Caki2 (cell line): Measurements from ENCODE around the gene CRMP1. TPM values are rescaled to one million over a fixed set of nuclear protein-coding genes. Genes with fewer than 3 reads are reported as not detected.

Source experiments
- DNase-seq: peaks from one replicate; pipeline ENCODE4 v3.0.0-alpha.2; 2015; ENCODE audit warnings: low read depth
- in situ Hi-C: cut with HindIII; loops from 2 replicates; pipeline ENCODE4 v1.10.0; 2016; ENCODE audit warnings: low sequenced_read_pairs, low pct_unique_long_range_greater_than_20kb, mixed read lengths
- total RNA-seq: library from RNA; depleted of rRNA; stranded (reverse); fragments of >200 nt; shearing (Covaris generic); gene quantifications from 2 replicates; pipeline ENCODE4 v1.2.3, GENCODE V29; 2014; ENCODE audit warnings: low replicate concordance

CRMP1 gene
- total RNA-seq, 1 experiment from 2014 or later = not detected

DNA sequence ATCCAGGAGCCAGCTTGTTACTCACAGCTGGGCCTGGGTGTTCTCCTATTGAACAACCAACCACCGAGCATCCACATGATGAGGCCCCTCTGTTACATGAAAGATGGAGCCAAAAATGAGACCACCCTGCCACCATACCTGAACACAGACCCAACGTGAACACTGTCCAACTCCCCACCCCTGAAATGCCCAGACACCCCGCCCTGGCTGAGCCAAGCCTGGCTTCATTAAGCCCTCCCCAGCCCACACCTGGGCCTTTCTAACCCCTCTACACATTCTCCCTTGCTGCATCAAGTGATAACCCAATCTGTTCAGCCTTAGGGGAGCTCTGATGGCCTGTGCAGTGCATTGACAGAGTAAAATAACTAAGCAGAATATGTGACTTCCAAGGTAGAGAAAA is 101.2 kb downstream of the CRMP1 start:
- DNase-seq = no peak
- in situ Hi-C loops = no loop called here

DNA sequence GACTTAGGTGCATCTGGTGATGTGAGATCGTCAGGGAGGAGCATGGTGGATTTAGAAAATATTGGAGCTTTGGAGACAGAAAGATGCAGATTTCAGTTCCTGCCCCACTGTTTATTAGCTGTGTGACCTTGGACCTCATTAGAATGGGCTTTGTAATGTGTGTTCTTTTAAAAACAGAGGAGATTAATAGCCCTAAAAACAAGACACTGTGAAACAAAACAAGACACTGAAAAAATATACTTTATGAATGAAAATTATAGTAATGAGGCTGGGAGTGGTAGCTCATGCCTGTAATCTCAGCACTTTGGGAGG is 102.4 kb downstream of the CRMP1 start:
- in situ Hi-C loops = no loop called here
- no peak for DNase-seq

DNA sequence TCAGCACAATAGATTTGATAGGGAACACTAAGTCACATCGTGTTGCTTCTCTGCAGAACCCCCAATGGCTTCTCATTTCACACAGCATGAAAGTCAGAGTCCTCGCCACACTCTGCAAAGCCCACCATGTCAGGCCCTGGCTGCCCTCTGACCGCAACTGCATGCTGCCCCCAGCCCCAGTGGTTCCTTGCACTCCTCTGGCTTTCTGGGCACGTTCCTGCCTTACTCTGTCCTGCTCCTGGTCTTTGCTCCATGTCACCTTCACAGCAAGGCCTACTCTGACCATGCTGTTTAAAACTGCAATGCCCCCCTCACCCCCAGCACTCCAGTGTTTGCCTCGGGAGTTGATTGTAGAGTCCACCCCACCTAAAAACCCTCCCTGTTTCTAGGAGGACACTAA is 103.7 kb downstream of the CRMP1 start:
- in situ Hi-C loops = no loop called here
- no peak for DNase-seq

DNA sequence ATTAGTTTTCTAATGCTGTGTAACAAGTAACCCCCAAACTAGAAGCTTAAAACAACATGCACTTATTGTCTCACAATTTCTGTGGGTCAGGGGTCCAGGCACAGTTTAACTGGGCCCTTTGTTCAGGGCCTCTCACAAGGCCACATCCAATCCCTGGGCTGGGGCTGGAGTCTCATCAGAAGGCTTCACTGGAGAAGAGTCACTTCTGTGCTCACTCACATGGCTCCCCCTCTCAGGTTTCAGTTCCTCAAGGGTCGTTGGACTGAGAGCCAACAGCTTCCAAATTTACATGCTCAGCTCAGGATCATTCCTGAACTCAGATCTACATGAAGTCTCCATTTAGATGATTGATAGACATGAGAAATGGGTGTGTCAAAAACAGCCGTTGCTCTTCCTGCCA is 104.7 kb downstream of the CRMP1 start:
- in situ Hi-C loops = no loop called here
- DNase-seq = no peak

DNA sequence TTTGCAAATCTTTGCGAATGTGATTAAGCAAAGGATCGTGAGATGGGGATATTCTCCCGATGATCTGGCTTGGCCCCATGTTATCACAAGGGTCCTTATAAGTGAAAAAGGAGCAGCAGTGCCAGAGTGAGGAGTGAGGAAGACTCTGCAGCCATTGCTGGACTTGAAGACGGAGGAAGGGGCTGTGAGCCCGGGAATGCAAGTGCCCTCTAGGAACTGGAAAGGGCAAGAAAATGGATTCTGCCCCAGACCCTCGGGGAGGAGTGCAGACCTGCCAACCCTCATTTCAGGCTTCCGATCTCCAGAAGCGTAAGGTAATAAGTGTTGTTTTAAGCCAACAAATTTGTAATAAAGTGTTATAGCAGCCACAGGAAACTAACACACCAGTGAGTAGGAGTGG is 105.6 kb downstream of the CRMP1 start:
- DNase-seq = no peak
- in situ Hi-C loops = no loop called here

DNA sequence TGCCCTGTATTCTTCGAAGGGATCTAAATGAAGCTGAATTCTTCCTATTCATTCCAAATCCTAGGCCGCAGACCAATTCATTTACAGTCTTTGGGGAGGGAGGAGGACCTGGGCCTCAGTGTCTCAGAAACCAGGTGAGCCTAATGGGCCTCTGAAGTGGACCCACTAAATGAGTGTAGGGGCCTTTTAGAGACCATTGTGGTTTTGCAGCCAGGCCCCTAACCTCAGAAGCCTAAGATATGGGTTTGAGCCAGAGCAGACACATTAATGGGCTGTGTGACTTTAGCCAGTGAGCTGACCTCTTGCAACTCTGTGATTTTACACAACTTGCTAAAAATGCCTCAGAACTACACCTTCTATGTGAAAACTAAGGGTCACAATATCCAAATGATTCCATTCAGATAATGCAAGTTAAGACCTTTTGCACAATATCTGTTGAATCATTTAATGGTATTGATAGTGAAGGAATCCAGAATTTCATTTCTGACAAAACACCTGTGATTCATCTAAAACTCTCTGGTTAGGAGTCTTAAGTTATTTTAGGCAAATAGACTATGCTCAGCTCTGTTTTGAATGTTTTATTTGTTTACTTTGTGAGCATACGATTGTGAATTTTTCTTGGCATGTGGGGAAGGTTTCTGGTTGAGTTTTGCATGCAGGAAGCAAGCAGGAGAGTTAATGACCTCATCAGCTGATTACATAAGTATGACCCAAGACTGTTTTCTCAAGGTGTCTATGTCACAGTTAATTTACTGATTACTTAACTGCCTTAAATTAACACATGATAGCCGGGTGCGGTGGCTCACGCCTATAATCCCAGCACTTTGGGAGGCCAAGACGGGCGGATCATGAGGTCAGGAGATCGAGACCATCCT is 106.8 kb downstream of the CRMP1 start:
- peak; percentile 63 for DNase-seq
- in situ Hi-C loops = no loop called here

DNA sequence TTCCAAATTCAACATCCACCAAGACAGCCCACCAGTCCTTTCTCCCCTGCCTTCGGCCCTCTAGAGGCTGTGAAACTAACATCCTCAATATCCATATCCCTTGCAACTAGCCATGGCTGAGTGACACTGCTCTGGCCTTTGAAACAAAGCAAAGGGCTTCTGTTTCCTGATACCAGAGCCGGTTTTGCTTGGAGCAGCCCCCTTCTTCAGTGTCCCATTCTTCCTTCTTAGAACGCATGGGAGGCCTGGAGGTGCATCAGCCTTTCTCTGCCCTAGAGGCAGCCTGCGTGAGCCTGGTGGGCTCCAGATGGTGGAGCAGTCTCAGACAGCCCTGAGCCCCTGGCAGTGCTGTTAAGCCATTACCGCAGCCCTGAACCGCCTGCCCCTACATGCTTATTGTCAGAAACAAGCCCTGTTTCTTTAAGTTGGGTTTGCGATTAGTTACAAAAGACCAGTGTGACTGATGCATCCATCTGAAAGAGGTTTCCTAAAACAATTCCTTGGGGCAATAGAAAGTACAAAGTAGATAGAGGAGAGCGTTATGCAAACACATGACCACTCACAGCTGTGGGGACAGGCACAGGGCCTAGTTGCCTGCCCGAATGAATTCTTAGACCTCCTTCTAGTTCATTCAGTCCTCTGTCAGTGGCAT is 107.8 kb downstream of the CRMP1 start:
- in situ Hi-C loops = no loop called here
- no peak for DNase-seq

DNA sequence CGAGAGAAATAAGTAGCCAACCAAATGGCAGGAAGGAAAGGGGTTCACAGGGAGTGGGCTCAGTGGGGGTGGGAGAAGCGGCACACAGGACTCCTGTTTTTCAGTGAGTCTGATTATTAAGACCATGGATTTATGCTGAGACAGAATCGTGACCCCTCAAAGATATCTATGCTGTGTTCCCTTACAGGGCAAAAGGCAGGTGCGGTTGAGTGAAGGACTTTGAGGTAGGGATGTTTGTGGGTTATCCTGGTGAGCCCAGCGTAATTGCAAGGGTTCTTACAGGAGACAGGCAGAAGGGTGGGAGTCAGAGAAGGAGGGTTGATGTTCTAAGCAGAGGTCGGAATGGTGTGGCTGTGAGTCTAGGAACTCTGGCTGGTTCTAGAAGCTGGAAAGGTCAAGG is 108.9 kb downstream of the CRMP1 start:
- no peak for DNase-seq
- in situ Hi-C loops = no loop called here

DNA sequence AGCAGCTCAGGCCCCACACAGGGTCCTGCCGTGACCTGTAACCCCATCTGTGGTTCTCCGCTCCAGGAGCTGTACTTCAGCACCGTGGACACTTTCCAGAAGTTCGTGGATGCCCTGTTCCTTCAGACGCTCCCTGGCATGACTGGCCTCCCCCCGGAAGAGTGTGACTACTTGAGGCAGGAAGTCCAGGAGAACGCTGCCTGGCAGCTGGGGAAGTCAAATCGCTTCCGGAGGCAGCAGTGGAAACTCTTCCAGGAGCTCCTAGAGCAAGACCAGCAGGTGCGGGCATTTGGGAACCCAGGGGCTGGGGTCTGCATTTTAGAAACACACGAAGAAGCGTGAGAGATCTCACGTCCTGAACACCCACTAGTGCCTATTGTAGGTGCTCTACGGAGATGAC is 109.4 kb downstream of the CRMP1 start:
- no peak for DNase-seq
- in situ Hi-C loops = no loop called here

DNA sequence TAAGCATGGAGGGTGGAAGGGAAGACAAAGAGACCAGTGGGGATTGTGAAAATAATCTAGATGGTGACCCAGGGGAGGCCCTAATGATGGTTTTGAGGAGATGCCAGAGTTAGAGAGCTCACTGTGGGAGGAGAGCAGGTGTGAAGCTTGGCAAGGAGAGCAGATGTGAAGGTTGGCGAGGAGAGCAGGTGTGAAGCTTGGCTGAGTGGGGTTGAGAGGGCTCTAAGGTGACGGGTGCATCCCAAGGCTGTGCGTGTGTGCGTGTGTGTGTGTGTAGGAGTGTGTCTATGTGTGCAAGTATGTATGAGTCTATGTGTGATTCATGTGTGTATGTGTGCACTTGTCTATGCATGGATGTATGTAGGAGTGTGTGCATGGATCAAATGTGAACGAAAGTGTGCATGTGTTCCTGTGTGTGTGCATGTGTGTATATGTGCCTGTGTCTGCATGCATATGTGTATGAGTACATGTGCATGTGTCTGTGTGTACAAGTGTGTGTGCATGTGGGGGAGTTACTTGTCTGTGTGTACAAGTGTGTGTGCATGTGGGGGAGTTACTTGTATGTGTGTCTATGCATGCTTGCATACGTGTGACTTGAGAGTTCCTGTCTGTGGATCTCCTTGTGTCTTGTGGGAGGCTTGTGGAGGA is 109.9 kb downstream of the CRMP1 start:
- in situ Hi-C loops = no loop called here
- DNase-seq = no peak

DNA sequence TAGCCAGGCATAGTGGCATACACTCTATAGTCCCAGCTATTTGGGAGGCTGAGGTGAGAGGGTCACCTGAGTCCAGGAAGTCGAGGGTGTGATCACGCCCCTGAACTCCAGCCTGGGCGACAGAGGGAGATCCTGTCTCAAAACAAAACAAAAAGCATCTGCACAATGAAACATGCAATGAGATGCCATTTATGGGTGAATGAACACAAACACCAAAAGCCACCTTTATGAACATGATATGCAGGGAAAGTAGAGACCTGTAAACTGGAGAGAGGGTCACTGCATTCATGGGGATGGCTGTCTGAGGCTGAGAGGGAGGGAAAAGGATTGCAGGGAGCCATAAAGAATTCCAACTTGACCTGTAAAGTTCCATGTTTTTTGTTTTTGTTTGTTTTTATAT is 111.2 kb downstream of the CRMP1 start:
- in situ Hi-C loops = no loop called here
- no peak for DNase-seq

DNA sequence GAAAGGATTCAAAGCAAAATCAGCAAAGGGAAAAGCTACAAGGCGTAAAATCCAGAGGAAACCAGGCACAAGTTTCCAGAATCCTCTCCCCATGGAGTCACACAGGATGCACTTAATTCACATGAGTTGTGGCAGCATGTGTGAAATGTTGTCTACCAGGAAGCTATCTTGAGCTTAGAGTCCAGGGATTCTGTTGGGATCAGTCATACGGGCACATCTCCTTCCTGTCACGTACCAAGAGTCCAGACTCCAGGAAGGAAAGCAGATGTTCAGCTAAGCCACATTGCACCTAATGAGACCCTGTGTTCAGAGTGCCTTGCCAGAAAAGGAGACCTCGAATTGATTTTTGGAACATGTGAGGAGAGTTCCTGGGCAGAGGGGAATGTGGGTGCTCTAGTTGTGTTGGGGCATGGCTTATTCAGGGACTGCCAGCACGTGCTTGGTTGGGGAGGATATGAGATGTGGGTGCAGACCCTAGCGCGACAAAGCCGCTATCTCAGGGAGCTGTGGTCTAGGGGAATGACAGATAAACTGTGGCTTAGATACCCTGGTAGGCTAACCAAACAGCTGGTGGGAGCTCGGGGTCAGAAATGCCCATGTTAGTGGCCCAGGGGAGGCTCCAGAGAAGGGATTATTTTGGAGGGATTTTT is 111.9 kb downstream of the CRMP1 start:
- in situ Hi-C loops = no loop called here
- no peak for DNase-seq

DNA sequence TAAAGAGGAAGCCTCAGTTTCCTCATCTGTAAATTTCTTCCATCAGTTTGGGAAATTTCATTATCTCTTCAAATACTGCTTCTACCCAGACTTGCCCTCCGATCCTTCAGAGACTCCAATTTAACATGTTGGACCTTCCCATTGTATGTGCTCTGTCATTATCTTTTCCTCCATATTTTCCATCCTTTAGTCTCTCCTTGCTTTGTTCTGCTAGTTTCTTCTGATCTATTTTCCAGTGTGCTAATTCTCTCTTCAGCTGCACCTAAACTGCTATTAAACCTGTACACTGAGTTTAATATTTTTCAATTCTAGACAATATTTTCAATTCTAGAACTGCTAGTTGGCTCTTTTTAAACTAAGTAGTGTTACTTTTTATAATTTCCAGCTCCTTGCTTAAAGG is 116.4 kb downstream of the CRMP1 start:
- in situ Hi-C loops = no loop called here
- no peak for DNase-seq

DNA sequence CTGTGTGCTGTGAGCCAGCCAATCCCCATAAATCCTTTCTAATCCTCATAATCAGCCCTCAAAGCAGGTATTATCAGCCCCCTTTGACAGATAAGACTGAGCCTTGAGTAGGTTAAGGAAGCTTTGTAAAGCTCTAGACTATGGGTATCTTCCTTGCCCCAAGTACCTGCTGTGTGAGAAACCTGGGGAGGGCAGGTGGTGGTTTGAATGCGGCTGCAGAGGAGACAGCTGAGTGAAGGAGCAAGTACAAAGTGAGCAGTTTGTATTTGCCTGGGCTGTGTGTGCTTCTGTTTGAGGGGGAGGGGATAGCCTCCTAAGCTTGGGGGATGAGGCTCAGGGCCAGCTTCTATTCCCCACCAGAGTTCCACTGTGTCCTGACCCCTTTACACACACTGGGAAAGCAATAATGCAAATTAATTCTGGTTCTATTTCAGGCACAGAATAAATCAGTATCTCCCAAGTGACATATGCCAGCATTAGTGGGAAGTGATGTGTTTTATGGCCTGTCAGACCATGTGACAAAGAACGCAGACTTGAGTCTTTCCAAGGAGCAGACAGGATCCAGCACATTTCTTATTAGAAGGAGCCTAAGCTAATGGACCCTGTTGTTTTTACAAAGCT is 118.4 kb downstream of the CRMP1 start:
- DNase-seq = no peak
- in situ Hi-C loops = no loop called here

DNA sequence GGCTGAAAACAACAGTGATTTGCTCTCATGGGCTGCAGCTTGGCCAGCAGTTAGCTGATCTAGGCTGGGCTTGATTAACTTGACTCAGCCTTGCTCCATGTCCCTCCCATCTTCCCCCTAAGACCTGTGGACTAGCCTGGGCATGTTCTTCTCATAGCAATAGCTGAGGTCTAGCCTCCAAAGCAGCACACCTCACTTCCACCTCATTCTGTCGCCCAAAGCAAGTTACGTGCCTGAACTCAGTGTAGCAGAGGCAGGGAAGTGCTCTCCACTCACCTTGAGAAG is 119.7 kb downstream of the CRMP1 start:
- in situ Hi-C loops = no loop called here
- DNase-seq = no peak

DNA sequence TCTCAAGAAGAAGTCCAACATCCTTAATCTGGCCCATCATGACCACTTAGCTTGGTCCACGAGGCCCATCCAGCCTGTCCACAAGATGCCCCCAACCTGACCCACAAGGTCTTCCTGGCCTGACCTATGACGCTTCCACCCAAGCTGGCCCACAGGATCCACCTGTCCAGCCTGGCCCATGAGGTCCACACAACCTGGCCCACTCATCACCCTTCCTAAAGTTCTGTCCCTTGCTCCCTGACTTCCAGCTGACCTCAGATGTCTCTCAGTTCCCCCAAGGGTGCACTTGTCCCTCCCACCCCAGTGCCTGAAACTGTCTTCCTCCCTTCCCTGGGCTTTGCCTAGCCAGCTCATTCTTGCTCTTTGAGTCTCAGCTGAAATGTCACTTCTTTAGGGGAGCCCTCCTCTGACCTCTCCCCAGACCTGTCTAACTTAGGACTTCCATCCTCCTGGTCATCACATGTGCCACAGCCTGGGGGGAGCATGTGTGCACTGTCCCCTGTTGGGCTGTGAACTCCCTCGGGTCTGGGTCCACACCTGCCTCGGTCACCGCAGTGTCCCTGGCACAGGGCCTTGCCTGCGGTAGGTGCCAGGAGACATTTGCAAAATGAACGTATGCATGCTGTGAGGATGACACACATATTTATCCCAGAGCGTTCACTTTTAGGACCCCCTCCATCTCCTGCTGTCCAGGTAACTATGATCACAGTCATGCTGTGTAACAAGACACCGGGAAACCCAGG is 120.2 kb downstream of the CRMP1 start:
- no peak for DNase-seq
- in situ Hi-C loops = no loop called here
